G401 (cell line): ENCODE measurements around the gene LIN37. TPM values are rescaled to one million over a fixed set of nuclear protein-coding genes. Genes with fewer than 3 reads are reported as not detected.
"Not testable (repeated sequence)": the region's sequence is repeated elsewhere in the genome, so short reads cannot be mapped to it uniquely, and the experiment has no call there.

Source experiments
- DNase-seq: peaks from one replicate; pipeline ENCODE4 v3.0.0-alpha.2; 2015; ENCODE audit warnings: low spot score
- in situ Hi-C: cut with HindIII; loops from 2 replicates; pipeline ENCODE4 v1.10.0; 2016; ENCODE audit warnings: low sequenced_read_pairs, mixed read lengths
- total RNA-seq: library from RNA; depleted of rRNA; stranded (reverse); fragments of >200 nt; shearing (Covaris generic); gene quantifications from 2 replicates; pipeline ENCODE4 v1.2.3, GENCODE V29; 2014

The LIN37 gene
- total RNA-seq, 1 experiment from 2014 or later, result 9.2 TPM

GRCh38 chr19:35766571-35767104 lies 18.3 kb downstream of the LIN37 start:
- no peak for DNase-seq
- in situ Hi-C loops, result no loop called here

GRCh38 chr19:35767288-35768081 lies 19.1 kb downstream of the LIN37 start:
- in situ Hi-C loops, result no loop called here
- DNase-seq, result no peak

GRCh38 chr19:35768082-35768421 lies 19.7 kb downstream of the LIN37 start:
- no peak for DNase-seq
- in situ Hi-C loops, result no loop called here

GRCh38 chr19:35772362-35772761 lies 24.0 kb downstream of the LIN37 start:
- DNase-seq, in situ Hi-C loops: not testable (repeated sequence)

GRCh38 chr19:35773020-35773806 lies 24.8 kb downstream of the LIN37 start:
- DNase-seq, result no peak
- in situ Hi-C loops, result no loop called here

GRCh38 chr19:35774274-35775045 lies 26.1 kb downstream of the LIN37 start:
- peak; percentile 25 for DNase-seq
- in situ Hi-C loops, result no loop called here

- DNase-seq, result no peak
- in situ Hi-C loops, result no loop called here
Observed at GRCh38 chr19:35775046-35775297, 26.6 kb downstream of the LIN37 start.

GRCh38 chr19:35775298-35776101 lies 27.1 kb downstream of the LIN37 start, which contains the start of gene ARHGAP33:
Gene ARHGAP33 (plus strand): TSS chr19:35775564. CDS start chr19:35775659, 95 bp downstream.
- peak; percentile 99 for DNase-seq
- in situ Hi-C loops, result no loop called here

- peak; percentile 18 for DNase-seq
- in situ Hi-C loops, result no loop called here
Observed at GRCh38 chr19:35776102-35776788, 27.9 kb downstream of the LIN37 start.

- DNase-seq, result no peak
- in situ Hi-C loops, result no loop called here
Observed at GRCh38 chr19:35777086-35777841, 28.9 kb downstream of the LIN37 start.

- in situ Hi-C loops, result no loop called here
- DNase-seq, result no peak
Observed at GRCh38 chr19:35777961-35778360, 29.6 kb downstream of the LIN37 start.

GRCh38 chr19:35779033-35779432 lies 30.7 kb downstream of the LIN37 start:
- DNase-seq, result no peak
- in situ Hi-C loops, result no loop called here

- DNase-seq, result no peak
- in situ Hi-C loops, result no loop called here
Observed at GRCh38 chr19:35780058-35780457, 31.7 kb downstream of the LIN37 start.

GRCh38 chr19:35780717-35781116 lies 32.3 kb downstream of the LIN37 start:
- in situ Hi-C loops, result no loop called here
- DNase-seq, result no peak

GRCh38 chr19:35781650-35782049 lies 33.3 kb downstream of the LIN37 start:
- DNase-seq, result no peak
- in situ Hi-C loops, result no loop called here

- in situ Hi-C loops, result no loop called here
Observed at GRCh38 chr19:35782589-35782988, 34.2 kb downstream of the LIN37 start.

GRCh38 chr19:35783469-35784434 lies 35.4 kb downstream of the LIN37 start:
- no peak for DNase-seq

More at GRCh38 chr19:35782589-35782988, 34.2 kb downstream of the LIN37 start:
- no peak for DNase-seq

More at GRCh38 chr19:35783469-35784434, 35.4 kb downstream of the LIN37 start:
- in situ Hi-C loops, result no loop called here
